Measurements from ENCODE around the gene NHSL2. TPM values are rescaled to one million over a fixed set of nuclear protein-coding genes. Genes with fewer than 3 reads are reported as not detected.

NHSL2 gene
- total RNA-seq, 2 experiments from 2014 or later = not detected

DNA sequence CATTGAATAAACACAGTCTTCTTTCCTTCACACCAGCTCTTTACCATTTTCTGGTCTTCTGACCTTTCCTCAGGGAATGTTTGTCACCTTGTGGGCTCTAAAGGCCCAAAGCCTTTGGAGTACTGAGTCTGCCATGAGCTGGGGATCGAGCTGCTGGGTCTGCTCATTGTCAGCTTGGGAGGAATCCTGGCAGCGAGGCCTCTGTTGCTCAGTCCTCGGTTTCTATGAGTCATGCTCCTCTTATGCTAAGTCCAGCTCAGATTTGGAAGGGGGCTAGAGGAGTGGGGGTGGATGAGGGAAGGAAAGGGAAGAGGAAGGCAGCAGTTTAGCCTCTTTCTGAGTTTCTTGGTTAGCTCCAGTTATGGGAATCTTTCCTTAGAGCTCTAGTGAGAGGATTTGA is 31.1 kb downstream of the NHSL2 start:
- H3K27ac ChIP-seq (ENCODE audit: low read depth, low read length, poor library complexity, severe bottlenecking) = no peak overlapping the region
- no peaks in the 10 kb centered on the region for H3K36me3 ChIP-seq (ENCODE audit: insufficient read depth, low read length)
- intact Hi-C loops (cut with micrococcal nuclease; ENCODE audit: unreplicated experiment) = no loop called here
- no peak overlapping the region for H3K4me2 ChIP-seq (ENCODE audit: low read length)
- H3K9me3 ChIP-seq (ENCODE audit: low read length) = no peaks in the 10 kb centered on the region
- TF ChIP-seq, protein P1, sequence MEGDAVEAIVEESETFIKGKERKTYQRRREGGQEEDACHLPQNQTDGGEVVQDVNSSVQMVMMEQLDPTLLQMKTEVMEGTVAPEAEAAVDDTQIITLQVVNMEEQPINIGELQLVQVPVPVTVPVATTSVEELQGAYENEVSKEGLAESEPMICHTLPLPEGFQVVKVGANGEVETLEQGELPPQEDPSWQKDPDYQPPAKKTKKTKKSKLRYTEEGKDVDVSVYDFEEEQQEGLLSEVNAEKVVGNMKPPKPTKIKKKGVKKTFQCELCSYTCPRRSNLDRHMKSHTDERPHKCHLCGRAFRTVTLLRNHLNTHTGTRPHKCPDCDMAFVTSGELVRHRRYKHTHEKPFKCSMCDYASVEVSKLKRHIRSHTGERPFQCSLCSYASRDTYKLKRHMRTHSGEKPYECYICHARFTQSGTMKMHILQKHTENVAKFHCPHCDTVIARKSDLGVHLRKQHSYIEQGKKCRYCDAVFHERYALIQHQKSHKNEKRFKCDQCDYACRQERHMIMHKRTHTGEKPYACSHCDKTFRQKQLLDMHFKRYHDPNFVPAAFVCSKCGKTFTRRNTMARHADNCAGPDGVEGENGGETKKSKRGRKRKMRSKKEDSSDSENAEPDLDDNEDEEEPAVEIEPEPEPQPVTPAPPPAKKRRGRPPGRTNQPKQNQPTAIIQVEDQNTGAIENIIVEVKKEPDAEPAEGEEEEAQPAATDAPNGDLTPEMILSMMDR (conservative IDR thresholded peaks at IDR 0.05; ENCODE audit: low read length) = no peak
- no peak for TF ChIP-seq EZH2phosphoT487 (IDR thresholded peaks at IDR 0.05; ENCODE audit: borderline replicate concordance, low read depth, low read length)
- BruUV-seq (replicated peaks) = no TSS peak
- no peak for DNase-seq (ENCODE audit: low spot score)
- no peak overlapping the region for H2AFZ ChIP-seq (ENCODE audit: low read length)
- no peaks in the 10 kb centered on the region for H3K79me2 ChIP-seq (ENCODE audit: insufficient read depth, low read depth, low read length)
- H3K9me2 ChIP-seq (ENCODE audit: insufficient read depth, low read length) = no peaks in the 10 kb centered on the region
- H3K4me1 ChIP-seq (ENCODE audit: insufficient read depth, low read length, poor library complexity, severe bottlenecking) = no peaks in the 10 kb centered on the region
- ChIA-PET POLR2A (no interaction called here), CTCF (ENCODE audit: unreplicated experiment) (no interaction called here)
- H3K4me3 ChIP-seq (ENCODE audit: low read depth, low read length, poor library complexity, severe bottlenecking) = no peak overlapping the region
- H4K20me1 ChIP-seq (ENCODE audit: insufficient read depth, low read length) = no peaks in the 10 kb centered on the region

DNA sequence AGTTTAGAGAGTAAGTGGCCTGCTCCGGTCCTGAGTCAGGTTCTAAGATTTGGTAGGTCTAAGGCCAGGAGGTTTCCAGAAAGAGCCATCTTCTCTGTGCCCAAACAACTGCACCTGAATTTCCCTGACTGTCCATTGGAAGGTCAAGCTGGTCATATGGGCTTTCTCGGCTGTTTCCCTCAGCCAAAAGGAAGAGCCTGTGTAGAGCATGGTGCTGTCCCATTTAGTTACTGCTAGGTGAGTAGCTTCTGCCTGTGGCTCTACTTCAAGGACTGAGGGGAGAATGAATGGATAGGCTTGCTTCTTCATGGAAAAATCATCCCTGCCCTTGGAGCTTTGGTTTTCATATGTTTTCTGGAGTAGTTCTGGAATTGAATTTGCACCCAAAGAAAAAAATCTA is 33.7 kb downstream of the NHSL2 start:
- Histone ChIP-seq H3K36me3 (ENCODE audit: insufficient read depth, low read length) (no peaks in the 10 kb centered on the region), H2AFZ (ENCODE audit: low read length) (no peak overlapping the region), H3K4me2 (ENCODE audit: low read length) (no peak overlapping the region), H3K79me2 (ENCODE audit: insufficient read depth, low read depth, low read length) (no peaks in the 10 kb centered on the region), H3K4me1 (ENCODE audit: insufficient read depth, low read length, poor library complexity, severe bottlenecking) (no peaks in the 10 kb centered on the region), H3K9me2 (ENCODE audit: insufficient read depth, low read length) (no peaks in the 10 kb centered on the region), H3K9me3 (ENCODE audit: low read length) (no peaks in the 10 kb centered on the region), H4K20me1 (ENCODE audit: insufficient read depth, low read length) (no peaks in the 10 kb centered on the region), H3K27ac (ENCODE audit: low read depth, low read length, poor library complexity, severe bottlenecking) (no peak overlapping the region), H3K4me3 (ENCODE audit: low read depth, low read length, poor library complexity, severe bottlenecking) (no peak overlapping the region)
- no peak for DNase-seq (ENCODE audit: low spot score)
- intact Hi-C loops (cut with micrococcal nuclease; ENCODE audit: unreplicated experiment) = no loop called here
- POLR2A ChIA-PET = no interaction called here
- CTCF ChIA-PET (ENCODE audit: unreplicated experiment) = no interaction called here
- BruUV-seq (replicated peaks) = no TSS peak
- TF ChIP-seq EZH2phosphoT487 (IDR thresholded peaks at IDR 0.05; ENCODE audit: borderline replicate concordance, low read depth, low read length) = no peak

DNA sequence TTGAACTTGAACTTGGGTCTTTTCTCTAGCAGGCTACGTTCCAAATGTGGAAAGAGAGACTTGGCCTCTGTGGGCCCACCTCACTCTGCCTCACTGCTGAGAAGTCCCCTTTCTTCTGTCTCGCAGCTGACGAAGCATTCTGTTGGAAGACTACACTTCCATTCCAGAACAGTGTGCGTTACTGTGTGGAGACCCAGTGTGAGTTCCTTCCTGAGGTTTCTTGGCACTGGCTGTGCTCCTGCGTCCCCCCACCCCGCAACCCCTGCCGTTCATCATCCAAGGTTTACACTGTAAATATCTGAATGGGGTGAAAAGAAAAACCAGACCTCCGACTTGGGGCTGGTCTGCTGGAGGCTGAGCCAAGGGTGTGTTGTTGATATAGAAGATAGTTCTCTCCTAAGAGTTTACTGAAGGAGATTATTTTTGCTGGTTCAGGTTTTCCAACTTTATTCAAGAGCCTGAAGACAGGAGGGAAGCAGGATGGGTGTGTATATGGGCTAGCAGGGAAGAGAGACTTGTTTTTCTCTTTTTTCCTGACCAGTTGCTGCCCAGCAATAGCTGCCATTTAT is 34.7 kb downstream of the NHSL2 start:
- TF ChIP-seq EZH2phosphoT487 (IDR thresholded peaks at IDR 0.05; ENCODE audit: borderline replicate concordance, low read depth, low read length) = no peak
- TF ChIP-seq, protein P1 (conservative IDR thresholded peaks at IDR 0.05; ENCODE audit: low read length) = no peak
- ChIA-PET CTCF (ENCODE audit: unreplicated experiment) (no interaction called here), POLR2A (no interaction called here)
- H3K4me1 ChIP-seq (ENCODE audit: insufficient read depth, low read length, poor library complexity, severe bottlenecking) = no peaks in the 10 kb centered on the region
- no peaks in the 10 kb centered on the region for H3K79me2 ChIP-seq (ENCODE audit: insufficient read depth, low read depth, low read length)
- H2AFZ ChIP-seq (ENCODE audit: low read length) = no peak overlapping the region
- no peaks in the 10 kb centered on the region for H4K20me1 ChIP-seq (ENCODE audit: insufficient read depth, low read length)
- no peak overlapping the region for H3K4me3 ChIP-seq (ENCODE audit: low read depth, low read length, poor library complexity, severe bottlenecking)
- H3K9me3 ChIP-seq (ENCODE audit: low read length) = no peaks in the 10 kb centered on the region
- H3K27ac ChIP-seq (ENCODE audit: low read depth, low read length, poor library complexity, severe bottlenecking) = no peak overlapping the region
- no peaks in the 10 kb centered on the region for H3K9me2 ChIP-seq (ENCODE audit: insufficient read depth, low read length)
- DNase-seq (ENCODE audit: low spot score) = no peak
- intact Hi-C loops (cut with micrococcal nuclease; ENCODE audit: unreplicated experiment) = no loop called here
- no TSS peak for BruUV-seq (replicated peaks)
- no peaks in the 10 kb centered on the region for H3K36me3 ChIP-seq (ENCODE audit: insufficient read depth, low read length)
- H3K4me2 ChIP-seq (ENCODE audit: low read length) = no peak overlapping the region
